HG03460 (cell line): Measurements from ENCODE around the gene DAPP1.

Experiments used
- ATAC-seq: cut with Tn5 transposase; IDR thresholded peaks from one replicate; pipeline ENCODE4 v1.9.1; 2021; ENCODE audit not compliant: unreplicated experiment

DAPP1 gene

GRCh38 chr4:99894161-99894997, 77.8 kb downstream of the DAPP1 start, which contains the start of gene LAMTOR3:
LAMTOR3 (minus strand) TSS chr4:99894427; CDS start chr4:99893963, 464 bp downstream.
- peak; percentile 99 for ATAC-seq

GRCh38 chr4:99894998-99895397, 78.4 kb downstream of the DAPP1 start:
- no peak for ATAC-seq

- ATAC-seq = no peak
Observed at GRCh38 chr4:99915449-99915848, 98.8 kb downstream of the DAPP1 start.

- no peak for ATAC-seq
Observed at GRCh38 chr4:99917575-99917974, 100.9 kb downstream of the DAPP1 start.

- no peak for ATAC-seq
Observed at GRCh38 chr4:99918656-99919055, 102.0 kb downstream of the DAPP1 start.
